Testis (tissue), 2 donors: ENCODE results near the gene HIPK2.

ENCODE experiments used
- CTCF ChIP-seq, 3 experiments: fragments of 450-650 bp in 2 of 3; fragments of 200-600 bp in 1 of 3; sonication (generic) in 1 of 3; IDR thresholded peaks; one replicate each; pipeline ENCODE4 v1.5.1; 2016 to 2019; ENCODE audit warnings: antibody characterized with exemption in 3 of 3, mild to moderate bottlenecking in 2 of 3, moderate library complexity in 1 of 3
- POLR2A ChIP-seq: fragments of 450-650 bp; IDR thresholded peaks from one replicate; pipeline ENCODE4 v1.6.1; 2017; ENCODE audit warnings: antibody characterized with exemption, mild to moderate bottlenecking, moderate library complexity

DNA sequence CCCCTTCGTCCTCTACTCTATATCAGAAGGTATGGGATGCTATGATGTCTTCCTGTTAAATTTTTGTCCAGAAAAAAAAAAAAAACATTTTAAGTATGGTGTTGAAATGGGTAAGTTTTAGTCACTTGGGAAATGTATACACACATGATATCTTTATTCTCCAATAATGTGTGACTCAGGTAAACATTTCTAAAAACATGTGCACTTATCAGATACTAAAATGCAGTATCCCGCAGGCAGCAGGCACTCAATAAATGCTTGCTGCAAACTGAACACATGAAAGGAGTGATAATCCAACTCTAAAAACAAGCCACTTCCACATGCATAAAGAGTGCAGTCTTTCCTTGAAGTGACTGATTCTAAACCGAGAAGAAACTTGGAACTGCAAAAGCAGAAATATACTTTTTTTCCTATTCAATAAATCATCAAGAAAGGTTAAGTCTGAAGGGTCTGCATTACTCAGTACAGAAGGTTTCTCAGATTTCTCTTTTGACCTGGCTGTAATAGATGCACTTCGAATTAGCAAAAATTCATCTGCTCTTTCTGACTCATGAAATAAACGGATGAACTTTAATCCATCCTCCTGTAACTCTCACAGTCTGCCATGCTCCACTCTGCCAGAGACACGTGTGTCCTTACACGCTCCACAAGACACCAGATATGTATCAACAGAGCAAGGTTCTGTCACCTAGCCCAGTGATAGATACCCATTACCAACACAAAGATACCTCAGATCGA is 84.0 kb downstream of the HIPK2 start:
- TF ChIP-seq CTCF (IDR thresholded peaks at IDR 0.05) (no peak), POLR2A (no peak)
